OCI-LY3 (cell line): ENCODE data around the gene ACP6.
"Not testable (repeated sequence)": the region's sequence is repeated elsewhere in the genome, so short reads cannot be mapped to it uniquely, and the experiment has no call there.

Experiments
- H2AFZ ChIP-seq: fragments of 200-600, 300-600 bp; shearing (Covaris generic); 2 replicates; pipeline ENCODE4 v1.6.0; 2014; ENCODE audit warnings: antibody characterized with exemption, low read depth, low read length
- H3K27ac ChIP-seq: fragments of 200-600, 300-600 bp; sonication (generic); 2 replicates; pipeline ENCODE4 v1.5.1; 2014; ENCODE audit warnings: mild to moderate bottlenecking, low read length, moderate library complexity, mixed read lengths
- H3K27me3 ChIP-seq: fragments of 200-600, 300-600 bp; sonication (generic); 2 replicates; pipeline ENCODE4 v1.6.1; 2014; ENCODE audit warnings: low read depth, low read length, mixed read lengths
- H3K36me3 ChIP-seq: fragments of 200-600, 300-600 bp; sonication (generic); replicated peaks from 2 replicates; pipeline ENCODE3; 2014; ENCODE audit warnings: low read depth, low read length, mixed read lengths
- H3K4me1 ChIP-seq: fragments of 300-600, 200-600 bp; sonication (generic); 2 replicates; pipeline ENCODE4 v1.6.1; 2014; ENCODE audit warnings: low read length, mixed read lengths
- H3K4me2 ChIP-seq: fragments of 200-600, 300-600 bp; sonication (generic); 2 replicates; pipeline ENCODE4 v1.6.1; 2014; ENCODE audit warnings: low read length, mixed read lengths
- H3K4me3 ChIP-seq: fragments of 300-600, 200-600 bp; sonication (generic); 2 replicates; pipeline ENCODE4 v1.5.1; 2014; ENCODE audit warnings: antibody characterized with exemption, mild to moderate bottlenecking, low read length, moderate library complexity
- H3K79me2 ChIP-seq: fragments of 300-600, 200-600 bp; shearing (Covaris generic); 2 replicates; pipeline ENCODE4 v1.6.1; 2014; ENCODE audit warnings: mild to moderate bottlenecking, low read length, mixed read lengths
- H3K9ac ChIP-seq: fragments of 300-600, 200-600 bp; shearing (Covaris generic); 2 replicates; pipeline ENCODE4 v1.6.0; 2014; ENCODE audit warnings: mild to moderate bottlenecking, low read length, moderate library complexity
- H3K9me3 ChIP-seq: fragments of 200-600, 300-600 bp; shearing (Covaris generic); 2 replicates; pipeline ENCODE4 v1.6.1; 2014; ENCODE audit warnings: low read length, mixed read lengths; ENCODE audit not compliant: insufficient read depth
- H4K20me1 ChIP-seq: fragments of 200-600, 300-600 bp; sonication (generic); 2 replicates; pipeline ENCODE4 v1.6.1; 2016; ENCODE audit warnings: low read length, mixed read lengths; ENCODE audit not compliant: insufficient read depth
- CTCF ChIP-seq: fragments of 200-600, 300-600 bp; sonication (generic); IDR thresholded peaks from 2 replicates; pipeline ENCODE4 v1.5.1; 2014; ENCODE audit warnings: antibody characterized with exemption, low read length, low read depth
- EZH2phosphoT487 ChIP-seq: fragments of 200-600 bp; shearing (Covaris generic); IDR thresholded peaks from 2 replicates; pipeline ENCODE4 v1.6.1; 2018; ENCODE audit warnings: antibody characterized with exemption, mixed run types, low read depth

Gene ACP6

GRCh38 chr1:147683163-147683763 lies 12.9 kb upstream of the ACP6 start:
- H3K9ac ChIP-seq = no peak overlapping the region
- no peak overlapping the region for H3K4me3 ChIP-seq
- H3K36me3 ChIP-seq = no peaks in the 10 kb centered on the region
- H3K9me3 ChIP-seq = peaks cover 18% of the 10 kb centered on the region; the same call in 1 of the 2 replicates
- H3K79me2 ChIP-seq = no peaks in the 10 kb centered on the region
- no peak overlapping the region for H3K27ac ChIP-seq
- 0 out of 2 replicates have a peak, but pooled peaks cover 6% of the 10 kb centered on the region for H3K27me3 ChIP-seq
- H4K20me1 ChIP-seq = no peaks in the 10 kb centered on the region
- no peak overlapping the region for H2AFZ ChIP-seq
- H3K4me1 ChIP-seq = no peaks in the 10 kb centered on the region
- no peak overlapping the region for H3K4me2 ChIP-seq
- TF ChIP-seq CTCF (no peak), EZH2phosphoT487 (no peak)

GRCh38 chr1:147680608-147681235 lies 10.4 kb upstream of the ACP6 start:
- H3K79me2 ChIP-seq, H3K4me2 ChIP-seq, H3K36me3 ChIP-seq, H2AFZ ChIP-seq, H3K27me3 ChIP-seq, H3K4me1 ChIP-seq, H3K27ac ChIP-seq, H3K4me3 ChIP-seq, H3K9ac ChIP-seq, H4K20me1 ChIP-seq: not testable (repeated sequence)
- H3K9me3 ChIP-seq = peaks cover 31% of the 10 kb centered on the region; the same call in 1 of the 2 replicates

- H3K4me2 ChIP-seq, H4K20me1 ChIP-seq, H3K79me2 ChIP-seq, H3K27ac ChIP-seq, H2AFZ ChIP-seq, H3K4me3 ChIP-seq, H3K27me3 ChIP-seq, H3K4me1 ChIP-seq, H3K36me3 ChIP-seq, H3K9ac ChIP-seq: not testable (repeated sequence)
- H3K9me3 ChIP-seq = peaks cover 25% of the 10 kb centered on the region; the same call in 1 of the 2 replicates
Measured at GRCh38 chr1:147677681-147678080, 7.4 kb upstream of the ACP6 start.

GRCh38 chr1:147676311-147677085 lies 6.2 kb upstream of the ACP6 start:
- TF ChIP-seq CTCF (no peak), EZH2phosphoT487 (no peak)
- no peaks in the 10 kb centered on the region for H3K79me2 ChIP-seq
- H3K9ac ChIP-seq = no peak overlapping the region
- H3K36me3 ChIP-seq = no peaks in the 10 kb centered on the region
- no peaks in the 10 kb centered on the region for H4K20me1 ChIP-seq
- peaks cover 19% of the 10 kb centered on the region; the same call in 1 of the 2 replicates for H3K9me3 ChIP-seq
- H3K27me3 ChIP-seq = peaks cover 6% of the 10 kb centered on the region; the same call in 1 of the 2 replicates
- H3K4me2 ChIP-seq = no peak overlapping the region
- no peak overlapping the region for H3K27ac ChIP-seq
- H3K4me3 ChIP-seq = no peak overlapping the region
- no peaks in the 10 kb centered on the region for H3K4me1 ChIP-seq
- H2AFZ ChIP-seq = no peak overlapping the region

GRCh38 chr1:147673816-147674215 lies 3.5 kb upstream of the ACP6 start:
- Histone ChIP-seq H3K4me2 (no peak overlapping the region), H3K9me3 (peaks cover 19% of the 10 kb centered on the region; the same call in 1 of the 2 replicates), H3K9ac (no peak overlapping the region)

More at GRCh38 chr1:147673816-147674215, 3.5 kb upstream of the ACP6 start:
- H3K36me3 ChIP-seq = no peaks in the 10 kb centered on the region
- H3K4me1 ChIP-seq = peaks cover 8% of the 10 kb centered on the region; the same call in 1 of the 2 replicates
- H3K79me2 ChIP-seq = no peaks in the 10 kb centered on the region
- peaks cover 6% of the 10 kb centered on the region; the same call in 1 of the 2 replicates for H3K27me3 ChIP-seq
- no peak overlapping the region for H3K4me3 ChIP-seq
- no peak overlapping the region for H2AFZ ChIP-seq
- no peaks in the 10 kb centered on the region for H4K20me1 ChIP-seq
- TF ChIP-seq EZH2phosphoT487 (no peak), CTCF (no peak)
- H3K27ac ChIP-seq = no peak overlapping the region
